NB4 (cell line): ENCODE data around the gene ZNF630.
"Not testable (repeated sequence)": the region's sequence is repeated elsewhere in the genome, so short reads cannot be mapped to it uniquely, and the experiment has no call there.

Experiments
- DNase-seq: peaks from one replicate; pipeline ENCODE4 v3.0.0; 2010; ENCODE audit warnings: low read depth
- H3K4me3 ChIP-seq: one replicate; pipeline ENCODE4 v1.5.1; 2011; ENCODE audit warnings: mild to moderate bottlenecking, low read depth, low read length, moderate library complexity
- CTCF ChIP-seq: IDR thresholded peaks from one replicate; pipeline ENCODE4 v1.5.1; 2012; ENCODE audit warnings: low read depth, low read length
- MAX ChIP-seq: IDR thresholded peaks from 2 replicates; pipeline ENCODE4 v1.6.1; 2011; ENCODE audit warnings: low read depth, low read length
- MYC ChIP-seq: IDR thresholded peaks from 2 replicates; pipeline ENCODE4 v1.6.1; 2011; ENCODE audit warnings: low read depth, low read length
- POLR2A ChIP-seq: IDR thresholded peaks from 2 replicates; pipeline ENCODE4 v1.6.1; 2011; ENCODE audit warnings: mild to moderate bottlenecking; ENCODE audit not compliant: insufficient read length; ENCODE audit errors: extremely low read depth

ZNF630 gene

GRCh38 chrX:48022738-48023137 is 48.7 kb downstream of the ZNF630 start:
- no peak for TF ChIP-seq MAX
- no peak for TF ChIP-seq CTCF
- TF ChIP-seq MYC, result no peak
- TF ChIP-seq POLR2A, result no peak
- no peak for DNase-seq
- no peak overlapping the region for H3K4me3 ChIP-seq

GRCh38 chrX:48022100-48022499 is 49.3 kb downstream of the ZNF630 start:
- TF ChIP-seq CTCF (no peak), MYC (no peak), MAX (no peak), POLR2A (no peak)
- H3K4me3 ChIP-seq, result no peak overlapping the region
- no peak for DNase-seq

GRCh38 chrX:48021026-48021900 is 50.2 kb downstream of the ZNF630 start:
- peak overlapping the region; percentile 76 for H3K4me3 ChIP-seq
- TF ChIP-seq CTCF (no peak), MYC (no peak), POLR2A (no peak), MAX (no peak)
- peak; percentile 84 for DNase-seq

- H3K4me3 ChIP-seq, result peak overlapping the region; percentile 76
- DNase-seq, result not testable (repeated sequence)
These were observed 51.0 kb downstream of the ZNF630 start for GRCh38 chrX:48020472-48020871.

- not testable (repeated sequence) for DNase-seq, H3K4me3 ChIP-seq
These were observed 51.5 kb downstream of the ZNF630 start for GRCh38 chrX:48019892-48020291.

GRCh38 chrX:48016583-48017310 is 54.7 kb downstream of the ZNF630 start:
- not testable (repeated sequence) for H3K4me3 ChIP-seq, DNase-seq

GRCh38 chrX:48009445-48009960 is 61.9 kb downstream of the ZNF630 start:
- H3K4me3 ChIP-seq, DNase-seq: not testable (repeated sequence)
